ENCODE results near the gene TBC1D8. TPM values are rescaled to one million over a fixed set of nuclear protein-coding genes. Genes with fewer than 3 reads are reported as not detected.

TBC1D8 gene
- total RNA-seq, 1 experiment from 2014 or later: 51.7 TPM

DNA sequence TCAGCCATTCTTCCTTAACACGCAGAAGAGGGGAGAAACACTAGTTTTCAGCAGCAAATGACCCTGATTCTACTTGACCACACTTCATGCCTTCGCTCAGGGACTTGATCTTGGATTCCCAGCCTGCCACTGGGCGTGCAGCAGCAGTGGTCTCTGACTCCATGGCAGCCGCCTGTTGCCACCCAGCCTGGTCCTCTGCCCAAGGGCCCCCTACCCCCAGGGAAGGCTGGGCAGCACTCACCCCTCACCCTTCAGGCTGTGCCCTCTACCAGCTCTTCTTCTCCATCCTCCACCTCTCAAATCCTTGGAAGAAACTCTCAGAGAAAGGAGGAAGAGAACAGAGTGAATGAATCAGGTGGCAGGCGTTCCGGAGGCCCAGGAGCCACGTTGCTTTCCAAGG, 181.2 kb downstream of the TBC1D8 start (continued):
- TF ChIP-seq ZNF532 (CRISPR knock-in tag; IDR thresholded peaks at IDR 0.05; ENCODE audit: borderline replicate concordance): no peak
- TF ChIP-seq ZBTB21 (CRISPR knock-in tag; IDR thresholded peaks at IDR 0.05; ENCODE audit: borderline replicate concordance): no peak
- TF ChIP-seq GABPB1 (CRISPR knock-in tag; IDR thresholded peaks at IDR 0.05): no peak
- no peak for TF ChIP-seq OVOL2 (CRISPR knock-in tag; IDR thresholded peaks at IDR 0.05; ENCODE audit: borderline replicate concordance)
- no peak for TF ChIP-seq CDX4 (CRISPR knock-in tag; IDR thresholded peaks at IDR 0.05; ENCODE audit: borderline replicate concordance)
- TF ChIP-seq TEAD1 (CRISPR knock-in tag; IDR thresholded peaks at IDR 0.05): no peak
- TF ChIP-seq, protein P1, sequence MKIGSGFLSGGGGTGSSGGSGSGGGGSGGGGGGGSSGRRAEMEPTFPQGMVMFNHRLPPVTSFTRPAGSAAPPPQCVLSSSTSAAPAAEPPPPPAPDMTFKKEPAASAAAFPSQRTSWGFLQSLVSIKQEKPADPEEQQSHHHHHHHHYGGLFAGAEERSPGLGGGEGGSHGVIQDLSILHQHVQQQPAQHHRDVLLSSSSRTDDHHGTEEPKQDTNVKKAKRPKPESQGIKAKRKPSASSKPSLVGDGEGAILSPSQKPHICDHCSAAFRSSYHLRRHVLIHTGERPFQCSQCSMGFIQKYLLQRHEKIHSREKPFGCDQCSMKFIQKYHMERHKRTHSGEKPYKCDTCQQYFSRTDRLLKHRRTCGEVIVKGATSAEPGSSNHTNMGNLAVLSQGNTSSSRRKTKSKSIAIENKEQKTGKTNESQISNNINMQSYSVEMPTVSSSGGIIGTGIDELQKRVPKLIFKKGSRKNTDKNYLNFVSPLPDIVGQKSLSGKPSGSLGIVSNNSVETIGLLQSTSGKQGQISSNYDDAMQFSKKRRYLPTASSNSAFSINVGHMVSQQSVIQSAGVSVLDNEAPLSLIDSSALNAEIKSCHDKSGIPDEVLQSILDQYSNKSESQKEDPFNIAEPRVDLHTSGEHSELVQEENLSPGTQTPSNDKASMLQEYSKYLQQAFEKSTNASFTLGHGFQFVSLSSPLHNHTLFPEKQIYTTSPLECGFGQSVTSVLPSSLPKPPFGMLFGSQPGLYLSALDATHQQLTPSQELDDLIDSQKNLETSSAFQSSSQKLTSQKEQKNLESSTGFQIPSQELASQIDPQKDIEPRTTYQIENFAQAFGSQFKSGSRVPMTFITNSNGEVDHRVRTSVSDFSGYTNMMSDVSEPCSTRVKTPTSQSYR (CRISPR knock-in tag; IDR thresholded peaks at IDR 0.05): no peak

GRCh38 chr2:100968146-100969145, 182.7 kb downstream of the TBC1D8 start:
- ChIA-PET POLR2A (no interaction called here), CTCF (no interaction called here)
- Mint-ChIP-seq H3K4me1 (peaks cover 3% of the 10 kb centered on the region; the same call in 1 of the 2 replicates), H3K9me3 (no peaks in the 10 kb centered on the region), H3K36me3 (no peaks in the 10 kb centered on the region), H3K27ac (no peak overlapping the region), H3K27me3 (ENCODE audit: low read depth) (no peaks in the 10 kb centered on the region), H3K4me3 (no peak overlapping the region)
- no peak for DNase-seq (ENCODE audit: low spot score)
- no peak for ATAC-seq
- no peak for TF ChIP-seq E2F5 (CRISPR knock-in tag; IDR thresholded peaks at IDR 0.05)
- TF ChIP-seq TEAD4 (CRISPR knock-in tag; IDR thresholded peaks at IDR 0.05): no peak
- no peak for TF ChIP-seq PRRX2 (CRISPR knock-in tag; IDR thresholded peaks at IDR 0.05)
- no peak for TF ChIP-seq NR3C1 (CRISPR knock-in tag; conservative IDR thresholded peaks at IDR 0.05; ENCODE audit: low read depth)
- TF ChIP-seq ZNF671 (CRISPR knock-in tag; IDR thresholded peaks at IDR 0.05): no peak
- TF ChIP-seq ZNF425 (CRISPR knock-in tag; conservative IDR thresholded peaks at IDR 0.05): no peak
- TF ChIP-seq CBFB (CRISPR knock-in tag; IDR thresholded peaks at IDR 0.05; ENCODE audit: low read depth): no peak
- TF ChIP-seq JAZF1 (CRISPR knock-in tag; IDR thresholded peaks at IDR 0.05): no peak
- no peak for TF ChIP-seq TCF7 (CRISPR knock-in tag; IDR thresholded peaks at IDR 0.05; ENCODE audit: low read depth)
- TF ChIP-seq ZSCAN18 (CRISPR knock-in tag; IDR thresholded peaks at IDR 0.05): no peak
- no peak for TF ChIP-seq ZNF317 (CRISPR knock-in tag; IDR thresholded peaks at IDR 0.05; ENCODE audit: borderline replicate concordance, low read depth)
- TF ChIP-seq, protein P2, sequence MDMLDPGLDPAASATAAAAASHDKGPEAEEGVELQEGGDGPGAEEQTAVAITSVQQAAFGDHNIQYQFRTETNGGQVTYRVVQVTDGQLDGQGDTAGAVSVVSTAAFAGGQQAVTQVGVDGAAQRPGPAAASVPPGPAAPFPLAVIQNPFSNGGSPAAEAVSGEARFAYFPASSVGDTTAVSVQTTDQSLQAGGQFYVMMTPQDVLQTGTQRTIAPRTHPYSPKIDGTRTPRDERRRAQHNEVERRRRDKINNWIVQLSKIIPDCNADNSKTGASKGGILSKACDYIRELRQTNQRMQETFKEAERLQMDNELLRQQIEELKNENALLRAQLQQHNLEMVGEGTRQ (CRISPR knock-in tag; IDR thresholded peaks at IDR 0.05): no peak
- TF ChIP-seq GABPB1 (CRISPR knock-in tag; IDR thresholded peaks at IDR 0.05): no peak
